ENCODE results near the gene SEC11C. TPM values are rescaled to one million over a fixed set of nuclear protein-coding genes. Genes with fewer than 3 reads are reported as not detected.

SEC11C gene
- total and polyA plus RNA-seq, 8 donors: 64.4 to 104 (median 94.0) TPM

DNA sequence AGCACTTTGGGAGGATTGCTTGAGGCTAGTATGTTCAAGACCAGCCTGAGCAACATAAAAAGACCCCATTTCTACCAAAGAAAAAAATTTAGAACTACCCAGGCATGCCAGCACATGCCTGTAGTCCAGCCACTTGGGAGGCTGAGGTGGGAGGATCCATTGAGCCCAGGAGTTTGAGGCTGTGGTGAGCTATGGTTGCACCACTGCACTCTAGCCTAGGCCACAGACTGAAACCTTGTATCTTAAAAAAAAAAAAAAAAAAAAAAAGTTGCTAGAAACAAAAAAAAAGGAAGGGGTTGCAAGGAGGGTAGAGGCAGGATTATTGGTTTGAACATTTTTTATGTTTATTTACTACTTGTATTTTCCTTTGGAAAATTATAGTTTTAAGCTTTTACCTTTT lies 4.8 kb downstream of the SEC11C start:
- intact Hi-C loops (cut with DNase I): no loop called here
- DNase-seq (no peak), ATAC-seq (no peak)
- Histone ChIP-seq H3K36me3 (peaks cover 0 to 2% of the 10 kb centered on the region in 2 donors), H3K9me3 (no peaks in the 10 kb centered on the region), H3K4me1 (peaks cover 14 to 16% of the 10 kb centered on the region in 2 donors), H3K4me3 (no peak overlapping the region), H3K27me3 (no peaks in the 10 kb centered on the region), H3K27ac (no peak overlapping the region)
- TF ChIP-seq, protein P1, sequence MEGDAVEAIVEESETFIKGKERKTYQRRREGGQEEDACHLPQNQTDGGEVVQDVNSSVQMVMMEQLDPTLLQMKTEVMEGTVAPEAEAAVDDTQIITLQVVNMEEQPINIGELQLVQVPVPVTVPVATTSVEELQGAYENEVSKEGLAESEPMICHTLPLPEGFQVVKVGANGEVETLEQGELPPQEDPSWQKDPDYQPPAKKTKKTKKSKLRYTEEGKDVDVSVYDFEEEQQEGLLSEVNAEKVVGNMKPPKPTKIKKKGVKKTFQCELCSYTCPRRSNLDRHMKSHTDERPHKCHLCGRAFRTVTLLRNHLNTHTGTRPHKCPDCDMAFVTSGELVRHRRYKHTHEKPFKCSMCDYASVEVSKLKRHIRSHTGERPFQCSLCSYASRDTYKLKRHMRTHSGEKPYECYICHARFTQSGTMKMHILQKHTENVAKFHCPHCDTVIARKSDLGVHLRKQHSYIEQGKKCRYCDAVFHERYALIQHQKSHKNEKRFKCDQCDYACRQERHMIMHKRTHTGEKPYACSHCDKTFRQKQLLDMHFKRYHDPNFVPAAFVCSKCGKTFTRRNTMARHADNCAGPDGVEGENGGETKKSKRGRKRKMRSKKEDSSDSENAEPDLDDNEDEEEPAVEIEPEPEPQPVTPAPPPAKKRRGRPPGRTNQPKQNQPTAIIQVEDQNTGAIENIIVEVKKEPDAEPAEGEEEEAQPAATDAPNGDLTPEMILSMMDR (IDR thresholded peaks at IDR 0.05): no peak

- Histone ChIP-seq H3K9me3 (no peaks in the 10 kb centered on the region), H3K27me3 (no peaks in the 10 kb centered on the region), H3K4me3 (no peak overlapping the region), H3K36me3 (peaks cover 0 to 6% of the 10 kb centered on the region in 2 donors), H3K27ac (no peak overlapping the region), H3K4me1 (peaks cover 14 to 16% of the 10 kb centered on the region in 2 donors)
- intact Hi-C loops (cut with DNase I): no loop called here
- DNase-seq (no peak), ATAC-seq (no peak)
- TF ChIP-seq, protein P1 (IDR thresholded peaks at IDR 0.05): no peak
These were observed 5.4 kb downstream of the SEC11C start for GRCh38 chr18:59145055-59145454.

- Histone ChIP-seq H3K27me3 (no peaks in the 10 kb centered on the region), H3K4me1 (no peaks in the 10 kb centered on the region), H3K4me3 (no peak overlapping the region), H3K36me3 (peaks cover 0 to 37% of the 10 kb centered on the region in 2 donors), H3K27ac (no peak overlapping the region), H3K9me3 (no peaks in the 10 kb centered on the region)
- TF ChIP-seq, protein P1 (IDR thresholded peaks at IDR 0.05): no peak
- intact Hi-C loops (cut with DNase I): no loop called here
- ATAC-seq: no peak
- no peak for DNase-seq
These were observed 8.5 kb downstream of the SEC11C start for GRCh38 chr18:59148192-59148591.

GRCh38 chr18:59149007-59149406 lies 9.3 kb downstream of the SEC11C start:
- intact Hi-C loops (cut with DNase I): no loop called here
- no peak for ATAC-seq
- TF ChIP-seq, protein P1 (IDR thresholded peaks at IDR 0.05): no peak

DNA sequence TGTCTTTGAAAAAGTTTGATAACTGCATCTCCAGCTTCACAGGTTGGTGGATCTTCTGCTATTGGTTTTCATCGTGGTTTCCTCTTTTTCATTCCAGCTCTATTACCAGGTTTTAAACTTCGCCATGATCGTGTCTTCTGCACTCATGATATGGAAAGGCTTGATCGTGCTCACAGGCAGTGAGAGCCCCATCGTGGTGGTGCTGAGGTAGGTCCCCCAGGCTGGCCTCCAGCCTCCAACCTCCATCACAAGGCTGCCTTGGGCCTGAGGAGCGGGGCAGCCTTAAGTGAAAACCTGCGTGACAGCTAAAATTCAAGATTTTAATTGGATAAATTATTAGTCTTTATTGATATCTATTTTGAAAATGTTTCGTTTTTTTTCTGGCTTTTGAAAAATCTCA lies 9.7 kb downstream of the SEC11C start:
- Histone ChIP-seq H3K4me3 (no peak overlapping the region), H3K27me3 (no peaks in the 10 kb centered on the region), H3K9me3 (no peaks in the 10 kb centered on the region), H3K36me3 (peaks cover 0 to 49% of the 10 kb centered on the region in 2 donors), H3K27ac (no peak overlapping the region), H3K4me1 (no peaks in the 10 kb centered on the region)
- TF ChIP-seq, protein P1 (IDR thresholded peaks at IDR 0.05): no peak
- ATAC-seq: no peak
- intact Hi-C loops (cut with DNase I): no loop called here
- DNase-seq: no peak

More at GRCh38 chr18:59149007-59149406, 9.3 kb downstream of the SEC11C start:
- Histone ChIP-seq H3K27ac (no peak overlapping the region), H3K27me3 (no peaks in the 10 kb centered on the region), H3K36me3 (peaks cover 0 to 45% of the 10 kb centered on the region in 2 donors), H3K4me1 (no peaks in the 10 kb centered on the region), H3K9me3 (no peaks in the 10 kb centered on the region), H3K4me3 (no peak overlapping the region)
- DNase-seq: no peak
